Thymus (tissue), 11 donors: ENCODE data around the gene RRP1. TPM values are rescaled to one million over a fixed set of nuclear protein-coding genes. Genes with fewer than 3 reads are reported as not detected.

Experiments used
- DNase-seq, 9 donors: peaks; one replicate each; pipeline ENCODE4 v3.0.0-alpha.2; 2013; ENCODE audit warnings: low spot score in 9 of 9, low read depth in 6 of 9, missing footprints in 1 of 9
- H3K27ac ChIP-seq, 2 donors: one replicate each; pipeline ENCODE4 v1.5.1; 2013; ENCODE audit warnings: control low read depth in 1 of 2, low read depth in 1 of 2, low read length in 1 of 2, mild to moderate bottlenecking in 1 of 2, moderate library complexity in 1 of 2
- H3K27me3 ChIP-seq, 2 donors: one replicate each; pipeline ENCODE4 v1.5.1; 2013; ENCODE audit warnings: low read length in 1 of 2; ENCODE audit not compliant: control insufficient read depth in 2 of 2, insufficient read depth in 1 of 2
- H3K36me3 ChIP-seq, 2 donors: one replicate each; pipeline ENCODE4 v1.5.1; 2013; ENCODE audit warnings: low read length in 1 of 2, mild to moderate bottlenecking in 1 of 2, moderate library complexity in 1 of 2; ENCODE audit not compliant: control insufficient read depth in 2 of 2, insufficient read depth in 2 of 2
- H3K4me1 ChIP-seq, 2 donors: one replicate each; pipeline ENCODE4 v1.5.1; 2013; ENCODE audit warnings: low read length in 2 of 2; ENCODE audit not compliant: control insufficient read depth in 2 of 2, insufficient read depth in 2 of 2
- H3K4me3 ChIP-seq, 2 donors: one replicate each; pipeline ENCODE4 v1.5.1; 2013; ENCODE audit warnings: low read length in 2 of 2, control low read depth in 1 of 2, mild to moderate bottlenecking in 1 of 2
- H3K9me3 ChIP-seq, 2 donors: one replicate each; pipeline ENCODE4 v1.5.1; 2013; ENCODE audit warnings: low read length in 1 of 2, mild to moderate bottlenecking in 1 of 2; ENCODE audit not compliant: control insufficient read depth in 2 of 2, insufficient read depth in 1 of 2
- WGBS: extraction: QIAGEN DNeasy Blood & Tissue Kit; methylation state at CpG from one replicate; pipeline ENCODE4 v1.1.7; 2013; 5-methylcytosine and 5-hydroxymethylcytosine counted together
- polyA plus RNA-seq: library from polyadenylated mRNA; stranded (reverse); fragments of 200-250 nt; gene quantifications from one replicate; pipeline ENCODE4 v1.2.3, GENCODE V29; 2013
- total RNA-seq: library from RNA; stranded (reverse); fragments of 120-200 nt; gene quantifications from one replicate; pipeline ENCODE4 v1.2.4, GENCODE V29; 2013
- donor health status: healthy.

Gene RRP1
- total and polyA plus RNA-seq, 2 donors: 11.1 to 16.3 TPM

DNA sequence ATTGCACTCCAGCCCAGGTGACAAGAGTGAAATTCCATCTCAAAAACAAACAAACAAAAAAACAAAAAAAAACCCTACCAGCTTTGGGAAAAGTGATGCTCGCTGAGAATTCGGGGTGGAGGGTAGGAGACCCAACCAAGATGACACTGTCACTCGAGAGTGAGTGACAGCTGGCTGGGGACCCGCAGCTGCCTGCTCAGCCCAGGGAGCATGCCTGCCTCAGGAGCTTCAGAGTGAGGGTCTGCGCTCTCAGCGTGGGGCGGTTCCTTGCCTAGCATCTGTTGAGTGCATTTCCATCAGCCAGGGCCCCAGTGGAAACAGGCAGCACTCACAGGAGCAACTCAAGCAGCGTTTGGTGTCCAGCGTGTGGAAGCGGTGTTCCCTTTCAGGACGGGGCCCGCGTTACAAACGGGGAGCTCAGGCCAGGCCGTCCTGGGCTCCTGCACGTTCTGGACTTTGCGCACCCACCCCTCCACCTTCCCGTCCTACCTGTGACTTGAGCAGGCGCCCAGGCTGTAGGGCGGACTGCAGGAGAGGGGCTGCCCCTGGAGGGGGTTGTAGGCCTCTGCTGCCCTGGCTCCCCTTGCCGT is 19.2 kb upstream of the RRP1 start:
- no peaks in the 10 kb centered on the region for H3K9me3 ChIP-seq
- no peak overlapping the region for H3K27ac ChIP-seq
- WGBS: 95% methylated on average over 21 of the region's 21 CpGs
- no peak overlapping the region for H3K4me3 ChIP-seq
- H3K27me3 ChIP-seq: no peaks in the 10 kb centered on the region
- no peak for DNase-seq
- peaks cover 0 to 16% of the 10 kb centered on the region in 2 donors for H3K4me1 ChIP-seq
- H3K36me3 ChIP-seq: peaks cover 4 to 16% of the 10 kb centered on the region in 2 donors

DNA sequence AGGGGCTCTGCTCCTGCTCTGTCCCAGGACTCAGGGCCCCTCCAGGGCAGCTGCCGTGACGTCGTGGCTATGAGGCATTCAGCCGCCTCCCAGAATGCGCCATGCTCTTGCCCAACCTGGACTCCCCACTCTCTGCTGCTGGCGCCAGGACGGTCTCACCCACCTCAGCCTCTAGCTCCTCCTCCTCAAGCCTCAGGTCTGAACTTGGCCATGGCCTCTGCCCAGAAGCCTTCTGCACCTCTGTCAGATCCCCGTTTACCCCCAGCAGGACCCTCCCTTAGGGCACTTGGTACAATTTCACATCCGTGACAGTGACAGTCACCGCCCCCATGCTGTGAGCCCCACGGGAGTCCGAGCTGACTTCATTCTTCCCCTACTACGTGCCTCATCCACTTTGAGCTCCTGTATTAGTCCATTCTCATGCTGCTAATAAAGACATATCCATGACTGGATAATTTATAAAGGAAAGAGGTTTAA is 18.1 kb upstream of the RRP1 start:
- peaks cover 0 to 5% of the 10 kb centered on the region in 2 donors for H3K27me3 ChIP-seq
- no peak overlapping the region for H3K4me3 ChIP-seq
- peak overlapping the region; percentile 46 to 73 for H3K27ac ChIP-seq
- peaks cover 4 to 16% of the 10 kb centered on the region in 2 donors for H3K36me3 ChIP-seq
- H3K4me1 ChIP-seq: peaks cover 0 to 22% of the 10 kb centered on the region in 2 donors
- no peak for DNase-seq
- 89% methylated on average over 13 of the region's 13 CpGs for WGBS
- H3K9me3 ChIP-seq: no peaks in the 10 kb centered on the region

DNA sequence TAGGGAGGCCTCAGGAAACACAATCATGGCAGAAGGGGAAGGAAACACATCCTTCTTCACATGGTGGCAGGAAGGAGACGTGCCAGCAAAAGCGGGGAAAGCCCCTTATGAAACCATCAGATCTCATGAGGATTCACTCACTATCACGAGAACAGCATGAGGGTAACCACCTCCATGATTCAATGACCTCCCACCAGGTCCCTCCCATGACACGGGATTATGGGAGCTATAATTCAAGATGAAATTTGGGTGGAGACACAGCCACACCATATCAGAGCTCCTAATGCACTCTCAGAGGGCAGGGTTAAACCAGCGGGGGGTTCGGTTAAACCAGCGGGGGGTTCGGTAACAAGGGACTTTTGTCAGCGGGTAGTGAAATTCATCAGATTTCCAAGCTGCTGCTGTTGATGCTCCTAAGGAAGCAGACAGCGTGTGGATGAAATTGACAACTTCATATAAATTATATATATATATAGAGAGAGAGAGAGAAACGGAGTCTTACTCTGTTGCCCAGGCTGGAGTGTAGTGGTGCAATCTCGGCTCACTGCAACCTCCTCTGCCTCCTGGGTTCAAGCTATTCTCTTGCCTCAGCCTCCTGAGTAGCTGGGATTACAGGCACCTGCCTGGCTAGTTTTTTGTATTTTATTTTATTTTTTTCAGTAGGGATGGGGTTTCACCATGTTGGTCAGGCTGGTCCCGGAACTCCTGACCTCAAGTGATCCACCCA is 17.5 kb upstream of the RRP1 start:
- Histone ChIP-seq H3K27ac (no peak overlapping the region), H3K36me3 (peaks cover 4 to 16% of the 10 kb centered on the region in 2 donors), H3K9me3 (no peaks in the 10 kb centered on the region), H3K4me1 (peaks cover 0 to 22% of the 10 kb centered on the region in 2 donors), H3K27me3 (peaks cover 0 to 5% of the 10 kb centered on the region in 2 donors), H3K4me3 (no peak overlapping the region)
- DNase-seq: no peak
- WGBS: 90% methylated on average over 13 of the region's 13 CpGs

GRCh38 chr21:43772425-43772821 is 17.0 kb upstream of the RRP1 start:
- 95% methylated on average over 6 of the region's 6 CpGs for WGBS
- Histone ChIP-seq H3K4me3 (no peak overlapping the region), H3K4me1 (peaks cover 0 to 22% of the 10 kb centered on the region in 2 donors)

DNA sequence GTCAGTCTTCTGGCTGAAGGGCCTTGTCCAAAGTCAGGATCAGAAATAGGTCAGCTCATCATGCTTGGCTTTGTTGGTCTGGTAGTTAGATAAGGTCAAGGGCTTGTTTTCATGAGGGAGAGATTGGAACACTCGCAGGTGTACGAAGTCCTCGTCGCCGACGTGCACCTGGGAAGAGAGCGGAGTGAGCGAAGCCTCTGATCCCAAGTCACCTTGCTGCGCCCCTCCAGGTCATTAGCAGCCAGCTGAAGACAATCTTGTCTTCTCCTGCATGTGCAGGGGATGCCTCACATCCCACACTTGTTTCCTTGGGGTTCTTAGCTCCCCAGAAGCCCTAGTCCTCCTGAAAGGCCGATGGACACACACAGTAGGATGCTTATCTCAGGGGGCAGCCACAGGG is 15.2 kb upstream of the RRP1 start:
- no peak for DNase-seq
- 97% methylated on average over 10 of the region's 10 CpGs for WGBS
- no peak overlapping the region for H3K4me3 ChIP-seq
- peaks cover 2 to 5% of the 10 kb centered on the region in 2 donors for H3K27me3 ChIP-seq
- no peak overlapping the region for H3K27ac ChIP-seq
- H3K9me3 ChIP-seq: no peaks in the 10 kb centered on the region
- peaks cover 4 to 16% of the 10 kb centered on the region in 2 donors for H3K36me3 ChIP-seq
- H3K4me1 ChIP-seq: peaks cover 0 to 28% of the 10 kb centered on the region in 2 donors

More at GRCh38 chr21:43772425-43772821, 17.0 kb upstream of the RRP1 start:
- Histone ChIP-seq H3K27me3 (peaks cover 0 to 5% of the 10 kb centered on the region in 2 donors), H3K36me3 (peaks cover 4 to 16% of the 10 kb centered on the region in 2 donors), H3K27ac (no peak overlapping the region), H3K9me3 (no peaks in the 10 kb centered on the region)
- no peak for DNase-seq

- WGBS: 93% methylated on average over 12 of the region's 12 CpGs
- Histone ChIP-seq H3K4me1 (peaks cover 0 to 31% of the 10 kb centered on the region in 2 donors), H3K27ac (no peak overlapping the region), H3K4me3 (peak overlapping the region; percentile 62 to 87), H3K9me3 (peaks cover 0 to 4% of the 10 kb centered on the region in 2 donors), H3K27me3 (peaks cover 2 to 5% of the 10 kb centered on the region in 2 donors), H3K36me3 (peaks cover 4 to 16% of the 10 kb centered on the region in 2 donors)
- DNase-seq: no peak
These were observed 14.2 kb upstream of the RRP1 start for GRCh38 chr21:43775190-43775589.

- DNase-seq: peak in 8 of 9 donors; percentile 30 to 83 (median 65)
- peaks cover 0 to 4% of the 10 kb centered on the region in 2 donors for H3K9me3 ChIP-seq
- H3K36me3 ChIP-seq: peaks cover 4 to 16% of the 10 kb centered on the region in 2 donors
- peaks cover 0 to 28% of the 10 kb centered on the region in 2 donors for H3K4me1 ChIP-seq
- H3K4me3 ChIP-seq: peak within 1 kb of the TSS; percentile 62 to 87
- 1% methylated on average over 71 of the region's 71 CpGs for WGBS
- peaks cover 2 to 5% of the 10 kb centered on the region in 2 donors for H3K27me3 ChIP-seq
- peak within 1 kb of the TSS in 1 of 2 donors; percentile 88 for H3K27ac ChIP-seq
These were observed 13.5 kb upstream of the RRP1 start, which contains the start of gene CSTB for GRCh38 chr21:43775795-43776430. Gene CSTB, minus strand, starts transcription at chr21:43776308. Its CDS starts 39 bp downstream, at chr21:43776269.

GRCh38 chr21:43777953-43778352 is 11.4 kb upstream of the RRP1 start:
- peaks cover 4 to 16% of the 10 kb centered on the region in 2 donors for H3K36me3 ChIP-seq
- peaks cover 2 to 5% of the 10 kb centered on the region in 2 donors for H3K27me3 ChIP-seq
- DNase-seq: no peak
- H3K4me1 ChIP-seq: peaks cover 0 to 27% of the 10 kb centered on the region in 2 donors
- peaks cover 0 to 4% of the 10 kb centered on the region in 2 donors for H3K9me3 ChIP-seq
- H3K4me3 ChIP-seq: no peak overlapping the region
- WGBS: 99% methylated on average over 5 of the region's 5 CpGs
- H3K27ac ChIP-seq: peak overlapping the region in 1 of 2 donors; percentile 5
